HepG2 (cell line): ENCODE data around the gene GALR2. TPM values are rescaled to one million over a fixed set of nuclear protein-coding genes. Genes with fewer than 3 reads are reported as not detected.

Experiments used
- CCDC6 ChIP-seq: sonication (generic); formaldehyde crosslinking; IDR thresholded peaks from 2 replicates; pipeline ENCODE4 v1.8.1; 2022; ENCODE audit warnings: mild to moderate bottlenecking, missing genetic modification reagents, moderate library complexity
- CEBPZ ChIP-seq: IDR thresholded peaks from 2 replicates; pipeline ENCODE4 v1.6.1; 2012; ENCODE audit warnings: low read length, improper control_type of control experiment
- HIVEP1 ChIP-seq: sonication (generic); formaldehyde crosslinking; IDR thresholded peaks from 2 replicates; pipeline ENCODE4 v1.4.0; 2020; ENCODE audit warnings: mild to moderate bottlenecking, missing genetic modification reagents
- HNF4G ChIP-seq, 2 experiments: sonication (generic) in 1 of 2; formaldehyde crosslinking in 1 of 2; IDR thresholded peaks; 2 replicates each; pipeline versions ENCODE4 v1.4.0 to v1.6.1; 2011 to 2020; ENCODE audit warnings: borderline replicate concordance in 2 of 2, low read depth in 2 of 2, mild to moderate bottlenecking in 2 of 2, low read length in 1 of 2, missing genetic modification reagents in 1 of 2, moderate library complexity in 1 of 2
- JUN ChIP-seq: sonication (generic); formaldehyde crosslinking; IDR thresholded peaks from 2 replicates; pipeline ENCODE4 v1.4.0; 2020; ENCODE audit warnings: mild to moderate bottlenecking, missing genetic modification reagents
- MAZ ChIP-seq, 2 experiments: sonication (generic) in 1 of 2; formaldehyde crosslinking in 1 of 2; IDR thresholded peaks; 2 replicates each; pipeline versions ENCODE4 v1.5.0 to v1.6.1; 2012 to 2020; ENCODE audit warnings: low read depth in 2 of 2, mild to moderate bottlenecking in 2 of 2, borderline replicate concordance in 1 of 2, improper control_type of control experiment in 1 of 2, low read length in 1 of 2, missing genetic modification reagents in 1 of 2, moderate library complexity in 1 of 2
- PBX3 ChIP-seq: sonication (generic); formaldehyde crosslinking; IDR thresholded peaks from 2 replicates; pipeline ENCODE4 v1.8.1; 2023; ENCODE audit warnings: missing genetic modification reagents, inconsistent platforms, borderline replicate concordance
- SP4 ChIP-seq: sonication (generic); formaldehyde crosslinking; IDR thresholded peaks from 2 replicates; pipeline ENCODE4 v1.8.1; 2023; ENCODE audit warnings: mild to moderate bottlenecking, missing genetic modification reagents
- SSRP1 ChIP-seq: IDR thresholded peaks from 2 replicates; pipeline ENCODE4 v1.6.1; 2016; ENCODE audit warnings: control low read depth
- ZNF143 ChIP-seq: sonication (generic); formaldehyde crosslinking; IDR thresholded peaks from 2 replicates; pipeline ENCODE4 v1.4.0; 2020; ENCODE audit warnings: missing genetic modification reagents
- ZNF232 ChIP-seq: sonication (generic); formaldehyde crosslinking; IDR thresholded peaks from 2 replicates; pipeline ENCODE4 v1.4.0; 2020; ENCODE audit warnings: missing genetic modification reagents, borderline replicate concordance
- ZNF276 ChIP-seq: sonication (generic); formaldehyde crosslinking; IDR thresholded peaks from 2 replicates; pipeline ENCODE4 v1.4.0; 2020; ENCODE audit warnings: mild to moderate bottlenecking, low read depth, missing genetic modification reagents
- ZNF367 ChIP-seq: sonication (generic); formaldehyde crosslinking; IDR thresholded peaks from 2 replicates; pipeline ENCODE4 v1.4.0; 2020; ENCODE audit warnings: missing genetic modification reagents, borderline replicate concordance
- ZNF432 ChIP-seq: sonication (generic); formaldehyde crosslinking; IDR thresholded peaks from 2 replicates; pipeline ENCODE4 v1.5.0; 2020; ENCODE audit warnings: missing genetic modification reagents, mild to moderate bottlenecking, borderline replicate concordance
- ZNF441 ChIP-seq: sonication (generic); formaldehyde crosslinking; IDR thresholded peaks from 2 replicates; pipeline ENCODE4 v1.7.0; 2021; ENCODE audit warnings: missing genetic modification reagents, borderline replicate concordance
- ZNF510 ChIP-seq: sonication (generic); formaldehyde crosslinking; IDR thresholded peaks from 2 replicates; pipeline ENCODE4 v1.4.0; 2020; ENCODE audit warnings: low read depth, mild to moderate bottlenecking, missing genetic modification reagents
- ZNF563 ChIP-seq: sonication (generic); formaldehyde crosslinking; IDR thresholded peaks from 2 replicates; pipeline ENCODE4 v1.8.0; 2022; ENCODE audit warnings: mild to moderate bottlenecking, moderate library complexity, missing genetic modification reagents
- ZNF784 ChIP-seq: sonication (generic); formaldehyde crosslinking; IDR thresholded peaks from 2 replicates; pipeline ENCODE4 v1.5.1; 2020; ENCODE audit warnings: missing genetic modification reagents, mild to moderate bottlenecking, borderline replicate concordance
- ZNF788 ChIP-seq: sonication (generic); formaldehyde crosslinking; IDR thresholded peaks from 2 replicates; pipeline ENCODE4 v1.5.0; 2020; ENCODE audit warnings: mild to moderate bottlenecking, missing genetic modification reagents, borderline replicate concordance
- ZSCAN20 ChIP-seq: sonication (generic); formaldehyde crosslinking; IDR thresholded peaks from 2 replicates; pipeline ENCODE4 v1.4.0; 2020; ENCODE audit warnings: missing genetic modification reagents, mild to moderate bottlenecking, borderline replicate concordance
- polyA plus RNA-seq, 8 experiments: library from polyadenylated mRNA; depleted of rRNA in 3 of 8; stranded (reverse) in 7 of 8; unstranded in 1 of 8; fragments of >200 nt; fragmentation: Illumina TruSeq in 4 of 8; extraction: Trizol in 4 of 8; gene quantifications; 2 replicates each; pipeline versions ENCODE4 v1.2.1 to v1.2.3, GENCODE V29; 2011 to 2016; ENCODE audit warnings: low read depth in 4 of 8, missing spikeins in 1 of 8, mixed read lengths in 1 of 8; ENCODE audit not compliant: insufficient read depth in 1 of 8
- total RNA-seq, 5 experiments: library from RNA; depleted of rRNA; stranded (reverse); fragments of >200 nt; fragmentation: Illumina TruSeq; extraction: Trizol; gene quantifications; 2 replicates each; pipeline ENCODE4 v1.2.3, GENCODE V29; 2016; ENCODE audit warnings: low read depth in 1 of 5

The GALR2 gene
- total and polyA plus RNA-seq, 2 of the 13 experiments (the other 11 are each of a cell fraction or from before 2014, with no cell fraction given), result 0.48 to 0.58 TPM

GRCh38 chr17:76072148-76072858, 2.3 kb upstream of the GALR2 start, which contains the start of gene SRP68 (continued):
- TF ChIP-seq PBX3 (CRISPR knock-in tag), result no peak
- TF ChIP-seq HNF4G (IDR thresholded peaks at IDR 0.05; ENCODE audit: borderline replicate concordance, low read depth, low read length), result no peak
- TF ChIP-seq HNF4G (CRISPR knock-in tag; IDR thresholded peaks at IDR 0.05; ENCODE audit: borderline replicate concordance, low read depth), result 0 out of 2 replicates have a peak, but pooled peaks have one; percentile 42
- TF ChIP-seq ZNF432 (CRISPR knock-in tag), result no peak
- TF ChIP-seq ZNF788 (CRISPR knock-in tag), result peak; percentile 88
- TF ChIP-seq ZNF143 (CRISPR knock-in tag), result peak; percentile 92
- TF ChIP-seq SP4 (CRISPR knock-in tag), result peak; percentile 94
- TF ChIP-seq CEBPZ, result no peak
- TF ChIP-seq ZNF441 (CRISPR knock-in tag), result peak; percentile 99
- peak; percentile 44; the same call in 1 of the 2 replicates for TF ChIP-seq ZNF276
- peak; percentile 94 for TF ChIP-seq ZNF563 (CRISPR knock-in tag)
- no peak for TF ChIP-seq SSRP1
- peak; percentile 28; the same call in 1 of the 2 replicates for TF ChIP-seq MAZ (IDR thresholded peaks at IDR 0.05; ENCODE audit: borderline replicate concordance, low read depth, low read length)
- peak; percentile 98 for TF ChIP-seq MAZ (CRISPR knock-in tag; IDR thresholded peaks at IDR 0.05; ENCODE audit: low read depth)
- peak; percentile 90; the same call in 1 of the 2 replicates for TF ChIP-seq ZNF784
- peak; percentile 84; the same call in 1 of the 2 replicates for TF ChIP-seq ZNF367 (CRISPR knock-in tag)
- TF ChIP-seq ZNF510 (CRISPR knock-in tag), result peak; percentile 95
- peak; percentile 33; the same call in 1 of the 2 replicates for TF ChIP-seq CCDC6 (CRISPR knock-in tag)
- TF ChIP-seq JUN (CRISPR knock-in tag), result peak; percentile 58; the same call in 1 of the 2 replicates
- peak; percentile 53; the same call in 1 of the 2 replicates for TF ChIP-seq ZSCAN20 (CRISPR knock-in tag)
- no peak; the same call in 1 of the 2 replicates for TF ChIP-seq HIVEP1 (CRISPR knock-in tag)
- no peak; the same call in 1 of the 2 replicates for TF ChIP-seq ZNF232 (CRISPR knock-in tag)
